SK-N-SH (cell line): ENCODE data around the gene PPP3CA. TPM values are rescaled to one million over a fixed set of nuclear protein-coding genes. Genes with fewer than 3 reads are reported as not detected.

Source experiments
- CTCF ChIA-PET: fragments of 300-600, 350-600 bp; formaldehyde crosslinking; extraction: SDS; loops from one replicate; lab custom pipeline; 2021; lab: Yijun Ruan, JAX
- POLR2A ChIA-PET: fragments of 350-600 bp; sonication (Branson Sonifier 250); formaldehyde crosslinking; extraction: SDS; loops from one replicate; lab custom pipeline; 2020; ENCODE audit warnings: antibody characterized with exemption, inconsistent platforms; lab: Yijun Ruan, JAX
- DNase-seq: peaks from one replicate; pipeline ENCODE4 v3.0.0; 2012
- H2AFZ ChIP-seq: fragments of 200-600 bp; sonication (generic); 2 replicates; pipeline ENCODE4 v1.8.1; 2016; ENCODE audit warnings: antibody characterized with exemption, mild to moderate bottlenecking, low read depth
- H3F3A ChIP-seq: fragments of 200-600 bp; sonication (generic); replicated peaks from 2 replicates; pipeline ENCODE3; 2016; ENCODE audit warnings: antibody characterized with exemption, mild to moderate bottlenecking; ENCODE audit not compliant: insufficient read depth
- H3K27ac ChIP-seq, 2 experiments: fragments of 200-500 bp in 1 of 2; fragments of 200-600 bp in 1 of 2; sonication (Bioruptor generic) in 1 of 2; sonication (generic), shearing (Covaris generic) in 1 of 2; 2 replicates each; pipeline versions ENCODE4 v1.5.1 to v1.6.1; 2014 to 2016; ENCODE audit warnings: low read depth in 2 of 2, inconsistent platforms in 1 of 2, low read length in 1 of 2, mild to moderate bottlenecking in 1 of 2, mixed read lengths in 1 of 2
- H3K27me3 ChIP-seq: fragments of 200-600 bp; sonication (generic), shearing (Covaris generic); 2 replicates; pipeline ENCODE4 v1.6.1; 2016; ENCODE audit warnings: mixed run types; ENCODE audit not compliant: insufficient read depth
- H3K36me3 ChIP-seq, 2 experiments: fragments of 200-500 bp in 1 of 2; fragments of 200-600 bp in 1 of 2; sonication (Bioruptor generic) in 1 of 2; sonication (generic) in 1 of 2; replicated peaks in 1 of 2; 2 replicates each; pipeline versions ENCODE3 to v1.5.1; 2014 to 2016; ENCODE audit warnings: low read length in 1 of 2, mild to moderate bottlenecking in 1 of 2; ENCODE audit not compliant: insufficient read depth in 2 of 2, control insufficient read depth in 1 of 2
- H3K4me1 ChIP-seq, 2 experiments: fragments of 200-500 bp in 1 of 2; fragments of 200-600 bp in 1 of 2; sonication (Bioruptor generic) in 1 of 2; sonication (generic), shearing (Covaris generic) in 1 of 2; 2 replicates each; pipeline versions ENCODE4 v1.5.1 to v1.6.1; 2014 to 2016; ENCODE audit warnings: low read depth in 1 of 2, low read length in 1 of 2, mixed run types in 1 of 2; ENCODE audit not compliant: insufficient read depth in 2 of 2, control insufficient read depth in 1 of 2
- H3K4me2 ChIP-seq: fragments of 200-600 bp; sonication (generic), shearing (Covaris generic); 2 replicates; pipeline ENCODE4 v1.6.1; 2017; ENCODE audit warnings: mixed run types
- H3K4me3 ChIP-seq, 2 experiments: fragments of 200-500 bp in 1 of 2; fragments of 200-600 bp in 1 of 2; sonication (Bioruptor generic) in 1 of 2; sonication (generic), shearing (Covaris generic) in 1 of 2; 2 replicates each; pipeline versions ENCODE4 v1.5.1 to v1.8.1; 2014 to 2016; ENCODE audit warnings: low read depth in 2 of 2, inconsistent platforms in 1 of 2, low read length in 1 of 2, mild to moderate bottlenecking in 1 of 2, mixed read lengths in 1 of 2, moderate library complexity in 1 of 2
- H3K79me2 ChIP-seq: fragments of 200-600 bp; sonication (generic); 2 replicates; pipeline ENCODE4 v1.8.1; 2017; ENCODE audit warnings: mild to moderate bottlenecking; ENCODE audit not compliant: insufficient read depth
- H3K9ac ChIP-seq: fragments of 200-600 bp; sonication (generic); 2 replicates; pipeline ENCODE4 v1.6.1; 2017; ENCODE audit warnings: mixed run types
- H3K9me2 ChIP-seq: fragments of 200-600 bp; sonication (generic); 2 replicates; pipeline ENCODE4 v1.6.1; 2017; ENCODE audit warnings: mixed run types
- H3K9me3 ChIP-seq: fragments of 200-600 bp; sonication (generic); 2 replicates; pipeline ENCODE4 v1.6.1; 2017; ENCODE audit warnings: mixed run types, mild to moderate bottlenecking, moderate library complexity
- H4K20me1 ChIP-seq: fragments of 200-600 bp; sonication (generic); 2 replicates; pipeline ENCODE4 v1.6.1; 2017; ENCODE audit warnings: mild to moderate bottlenecking, mixed run types; ENCODE audit not compliant: insufficient read depth
- CHD2 ChIP-seq: fragments of 150-350 bp; IDR thresholded peaks from 2 replicates; pipeline ENCODE4 v1.6.1; 2018; ENCODE audit warnings: low read length; ENCODE audit not compliant: partially characterized antibody
- CTCF ChIP-seq: fragments of 200-600 bp; sonication (generic); IDR thresholded peaks from 2 replicates; pipeline ENCODE4 v1.6.1; 2017; ENCODE audit warnings: antibody characterized with exemption, mild to moderate bottlenecking, moderate library complexity
- EZH2phosphoT487 ChIP-seq: fragments of 200-600 bp; sonication (generic); IDR thresholded peaks from 2 replicates; pipeline ENCODE4 v1.6.1; 2017; ENCODE audit warnings: low read depth, mixed run types, mild to moderate bottlenecking, antibody characterized with exemption, moderate library complexity, borderline replicate concordance
- GATA2 ChIP-seq: sonication (generic); formaldehyde crosslinking; IDR thresholded peaks from 2 replicates; pipeline ENCODE4 v1.5.0; 2020; ENCODE audit warnings: mild to moderate bottlenecking, missing genetic modification reagents
- MEF2A ChIP-seq: IDR thresholded peaks from 2 replicates; pipeline ENCODE4 v1.4.0; 2012; ENCODE audit warnings: low read depth, borderline replicate concordance
- NFIC ChIP-seq: IDR thresholded peaks from 2 replicates; pipeline ENCODE4 v1.4.0; 2012; ENCODE audit warnings: borderline replicate concordance
- NRF1 ChIP-seq: IDR thresholded peaks from 2 replicates; pipeline ENCODE4 v1.6.1; 2012; ENCODE audit warnings: low read depth, mild to moderate bottlenecking, low read length
- POLR2AphosphoS5 ChIP-seq: IDR thresholded peaks from 2 replicates; pipeline ENCODE4 v1.6.1; 2012; ENCODE audit warnings: low read depth, low read length
- RAD21 ChIP-seq: IDR thresholded peaks from 2 replicates; pipeline ENCODE4 v1.6.1; 2012; ENCODE audit warnings: mild to moderate bottlenecking, low read length
- REST ChIP-seq: IDR thresholded peaks from 2 replicates; pipeline ENCODE4 v1.6.1; 2012; ENCODE audit warnings: mild to moderate bottlenecking, low read depth, low read length, moderate library complexity
- RXRA ChIP-seq: IDR thresholded peaks from 2 replicates; pipeline ENCODE4 v1.4.0; 2012; ENCODE audit warnings: low read depth, mild to moderate bottlenecking, borderline replicate concordance
- SIN3A ChIP-seq: IDR thresholded peaks from 2 replicates; pipeline ENCODE4 v1.6.1; 2012; ENCODE audit warnings: low read depth, mild to moderate bottlenecking, low read length, moderate library complexity, borderline replicate concordance
- TCF12 ChIP-seq: IDR thresholded peaks from 2 replicates; pipeline ENCODE4 v1.4.0; 2012
- TEAD4 ChIP-seq: IDR thresholded peaks from 2 replicates; pipeline ENCODE4 v1.4.0; 2012; ENCODE audit warnings: mild to moderate bottlenecking, borderline replicate concordance; ENCODE audit not compliant: insufficient read depth
- USF1 ChIP-seq: IDR thresholded peaks from 2 replicates; pipeline ENCODE4 v1.4.0; 2012; ENCODE audit warnings: low read depth, borderline replicate concordance
- WGBS: methylation state at CpG from one replicate; pipeline ENCODE4 v1.1.6; 2017; ENCODE audit warnings: low lambda C conversion rate; 5-methylcytosine and 5-hydroxymethylcytosine counted together
- polyA plus RNA-seq, 3 experiments: library from polyadenylated mRNA; depleted of rRNA; stranded (reverse); fragments of >200 nt; gene quantifications; 2 replicates each; pipeline ENCODE4 v1.2.3, GENCODE V29; 2012
- TF ChIP-seq, protein P1 (sequence below): fragments of 150-350 bp; IDR thresholded peaks from 2 replicates; pipeline ENCODE4 v1.6.1; 2017; ENCODE audit warnings: antibody characterized with exemption, low read length, low read depth, borderline replicate concordance
- TF ChIP-seq, protein P2 (sequence below): IDR thresholded peaks from 2 replicates; pipeline ENCODE4 v1.4.0; 2012; ENCODE audit warnings: low read depth, borderline replicate concordance

The PPP3CA gene
- polyA plus RNA-seq, 1 of the 3 experiments (the other 2 are of a cell fraction) = 10.7 TPM

- no peak overlapping the region for H3K4me2 ChIP-seq
- no peaks in the 10 kb centered on the region for H3K9me2 ChIP-seq
- H3K9me3 ChIP-seq = no peaks in the 10 kb centered on the region
- no peaks in the 10 kb centered on the region for H3K27me3 ChIP-seq
- no peak overlapping the region for H2AFZ ChIP-seq
- ChIA-PET CTCF (interaction anchor here (1.1 kb wide), 1 partner anchor 17 kb away, joined by 3 read pairs; no protein-coding TSS in a partner anchor), POLR2A (no interaction called here)
- H4K20me1 ChIP-seq = no peaks in the 10 kb centered on the region
- over 99% methylated on average over 10 of the region's 10 CpGs for WGBS
- H3K79me2 ChIP-seq = peaks cover 25% of the 10 kb centered on the region
- H3K4me1 ChIP-seq = peaks cover 0 to 27% of the 10 kb centered on the region in 2 experiments; a peak in 1 of 4 replicates
- peaks cover 21% of the 10 kb centered on the region for H3F3A ChIP-seq
- TF ChIP-seq, protein P1, sequence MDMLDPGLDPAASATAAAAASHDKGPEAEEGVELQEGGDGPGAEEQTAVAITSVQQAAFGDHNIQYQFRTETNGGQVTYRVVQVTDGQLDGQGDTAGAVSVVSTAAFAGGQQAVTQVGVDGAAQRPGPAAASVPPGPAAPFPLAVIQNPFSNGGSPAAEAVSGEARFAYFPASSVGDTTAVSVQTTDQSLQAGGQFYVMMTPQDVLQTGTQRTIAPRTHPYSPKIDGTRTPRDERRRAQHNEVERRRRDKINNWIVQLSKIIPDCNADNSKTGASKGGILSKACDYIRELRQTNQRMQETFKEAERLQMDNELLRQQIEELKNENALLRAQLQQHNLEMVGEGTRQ = no peak
- TF ChIP-seq REST (no peak), NFIC (no peak), EZH2phosphoT487 (no peak), RAD21 (no peak), TEAD4 (no peak), CHD2 (no peak), RXRA (no peak)
- no peak overlapping the region for H3K4me3 ChIP-seq
- H3K9ac ChIP-seq = no peak overlapping the region
- H3K36me3 ChIP-seq = no peaks in the 10 kb centered on the region
- no peak for DNase-seq
- H3K27ac ChIP-seq = no peak overlapping the region
These were observed 218.9 kb downstream of the PPP3CA start for GRCh38 chr4:101128473-101128872.

DNA sequence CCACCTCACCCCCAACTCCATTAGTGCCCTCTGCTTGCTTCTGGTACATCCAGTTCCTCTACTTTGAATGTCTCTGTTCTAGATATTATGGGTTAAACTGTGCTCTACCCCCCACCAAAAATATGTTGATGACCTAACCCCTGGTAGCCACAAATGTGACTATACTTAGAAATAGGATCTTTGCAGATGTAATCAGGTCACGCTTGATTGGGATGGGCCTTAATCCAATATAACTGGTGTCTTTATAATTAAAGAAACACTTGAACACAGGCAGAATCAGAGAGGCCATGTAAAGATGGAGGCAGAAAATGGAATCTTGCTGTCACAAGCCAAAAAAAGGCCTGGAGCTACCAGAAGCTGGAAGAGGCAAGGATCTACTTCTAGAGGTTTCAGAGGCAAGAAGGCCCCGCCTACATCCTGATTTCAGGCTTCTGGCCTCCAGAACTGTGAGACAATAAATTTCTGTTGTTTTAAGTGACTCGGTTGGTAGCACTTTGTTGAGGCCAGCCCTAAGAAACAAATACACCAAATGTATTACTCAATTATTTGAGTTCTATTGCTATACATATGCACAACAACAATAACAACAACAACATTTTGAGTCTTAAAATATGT is 220.0 kb downstream of the PPP3CA start:
- ChIA-PET POLR2A (no interaction called here), CTCF (no interaction called here)
- H3K79me2 ChIP-seq = peaks cover 25% of the 10 kb centered on the region
- peaks cover 21% of the 10 kb centered on the region for H3F3A ChIP-seq
- H4K20me1 ChIP-seq = no peaks in the 10 kb centered on the region
- no peak overlapping the region for H3K4me3 ChIP-seq
- no peak overlapping the region for H3K9ac ChIP-seq
- no peaks in the 10 kb centered on the region for H3K9me3 ChIP-seq
- DNase-seq = no peak
- H2AFZ ChIP-seq = no peak overlapping the region
- no peak overlapping the region for H3K4me2 ChIP-seq
- H3K27ac ChIP-seq = peak overlapping the region in 1 of 2 experiments; percentile 41; a peak in 1 of 4 replicates
- H3K4me1 ChIP-seq = peaks cover 0 to 27% of the 10 kb centered on the region in 2 experiments; a peak in 1 of 4 replicates
- 95% methylated on average over 3 of the region's 3 CpGs for WGBS
- no peaks in the 10 kb centered on the region for H3K27me3 ChIP-seq
- H3K36me3 ChIP-seq = peaks cover 0 to 4% of the 10 kb centered on the region in 2 experiments
- no peaks in the 10 kb centered on the region for H3K9me2 ChIP-seq
- TF ChIP-seq GATA2 (CRISPR knock-in tag) (no peak), TCF12 (no peak), NRF1 (no peak), SIN3A (no peak), CTCF (no peak), EZH2phosphoT487 (no peak), TEAD4 (no peak), MEF2A (no peak), POLR2AphosphoS5 (no peak), RAD21 (no peak), CHD2 (no peak), USF1 (no peak)
- TF ChIP-seq, protein P2, sequence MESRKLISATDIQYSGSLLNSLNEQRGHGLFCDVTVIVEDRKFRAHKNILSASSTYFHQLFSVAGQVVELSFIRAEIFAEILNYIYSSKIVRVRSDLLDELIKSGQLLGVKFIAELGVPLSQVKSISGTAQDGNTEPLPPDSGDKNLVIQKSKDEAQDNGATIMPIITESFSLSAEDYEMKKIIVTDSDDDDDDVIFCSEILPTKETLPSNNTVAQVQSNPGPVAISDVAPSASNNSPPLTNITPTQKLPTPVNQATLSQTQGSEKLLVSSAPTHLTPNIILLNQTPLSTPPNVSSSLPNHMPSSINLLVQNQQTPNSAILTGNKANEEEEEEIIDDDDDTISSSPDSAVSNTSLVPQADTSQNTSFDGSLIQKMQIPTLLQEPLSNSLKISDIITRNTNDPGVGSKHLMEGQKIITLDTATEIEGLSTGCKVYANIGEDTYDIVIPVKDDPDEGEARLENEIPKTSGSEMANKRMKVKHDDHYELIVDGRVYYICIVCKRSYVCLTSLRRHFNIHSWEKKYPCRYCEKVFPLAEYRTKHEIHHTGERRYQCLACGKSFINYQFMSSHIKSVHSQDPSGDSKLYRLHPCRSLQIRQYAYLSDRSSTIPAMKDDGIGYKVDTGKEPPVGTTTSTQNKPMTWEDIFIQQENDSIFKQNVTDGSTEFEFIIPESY = no peak
